PC-9 (cell line): ENCODE measurements around the gene EXD3. TPM values are rescaled to one million over a fixed set of nuclear protein-coding genes. Genes with fewer than 3 reads are reported as not detected.

ENCODE experiments used
- BruUV-seq: library from RNA; stranded (reverse); fragments of 400-500 nt; replicated peaks from 2 replicates; lab custom pipeline; 2021; lab: Mats Ljungman, UMichigan
- CTCF ChIA-PET: fragments of 300-600 bp; sonication (Branson Sonifier 250); formaldehyde crosslinking; loops from one replicate; lab custom pipeline; 2022; ENCODE audit warnings: antibody characterized with exemption; lab: Charles Lee
- POLR2A ChIA-PET: fragments of 300-600 bp; sonication (Branson Sonifier 250); formaldehyde crosslinking; loops from one replicate; lab custom pipeline; 2022; ENCODE audit warnings: antibody characterized with exemption; ENCODE audit not compliant: unreplicated experiment; lab: Charles Lee
- DNase-seq, 2 experiments: peaks; one replicate each; pipeline versions ENCODE4 v3.0.0 to v3.0.0-alpha.2; 2015 to 2022; ENCODE audit warnings: mixed read lengths in 1 of 2
- H2AFZ ChIP-seq: fragments of 200-600 bp; sonication (generic); 2 replicates; pipeline ENCODE4 v1.8.1; 2017; ENCODE audit warnings: antibody characterized with exemption
- H3F3A ChIP-seq: fragments of 200-600 bp; sonication (generic); 2 replicates; pipeline ENCODE4 v1.8.1; 2017; ENCODE audit warnings: antibody characterized with exemption, mild to moderate bottlenecking, low read depth; ENCODE audit not compliant: insufficient read depth
- H3K27ac ChIP-seq: fragments of 200-600 bp; sonication (generic); 2 replicates; pipeline ENCODE4 v1.6.1; 2016; ENCODE audit warnings: mixed run types
- H3K27me3 ChIP-seq: fragments of 200-600 bp; sonication (generic); 2 replicates; pipeline ENCODE4 v1.6.1; 2016; ENCODE audit warnings: low read depth, mixed run types; ENCODE audit not compliant: insufficient read depth
- H3K36me3 ChIP-seq: fragments of 200-600 bp; sonication (generic); 2 replicates; pipeline ENCODE4 v1.6.1; 2016; ENCODE audit warnings: low read depth, mixed run types
- H3K4me1 ChIP-seq: fragments of 200-600 bp; sonication (generic); replicated peaks from 2 replicates; pipeline ENCODE4 v1.6.1; 2016; ENCODE audit warnings: mixed run types; ENCODE audit not compliant: insufficient read depth
- H3K4me2 ChIP-seq: fragments of 200-600 bp; sonication (generic); 2 replicates; pipeline ENCODE4 v1.6.1; 2017; ENCODE audit warnings: mixed run types
- H3K4me3 ChIP-seq: fragments of 200-600 bp; sonication (generic); 2 replicates; pipeline ENCODE4 v1.6.1; 2016; ENCODE audit warnings: mixed run types
- H3K79me2 ChIP-seq: fragments of 200-600 bp; sonication (generic); 2 replicates; pipeline ENCODE4 v1.6.1; 2017; ENCODE audit warnings: low read depth, mixed run types
- H3K9me2 ChIP-seq: fragments of 200-600 bp; sonication (generic); 2 replicates; pipeline ENCODE4 v1.8.1; 2017; ENCODE audit warnings: mild to moderate bottlenecking; ENCODE audit not compliant: insufficient read depth
- H3K9me3 ChIP-seq: fragments of 200-600 bp; sonication (generic); 2 replicates; pipeline ENCODE4 v1.8.1; 2016; ENCODE audit warnings: low read depth; ENCODE audit not compliant: insufficient read depth
- H4K20me1 ChIP-seq: fragments of 200-600 bp; sonication (generic); 2 replicates; pipeline ENCODE4 v1.8.1; 2017; ENCODE audit not compliant: insufficient read depth
- EZH2 ChIP-seq: fragments of 200-600 bp; sonication (generic); IDR thresholded peaks from 2 replicates; pipeline ENCODE4 v1.8.0; 2017; ENCODE audit warnings: antibody characterized with exemption, low read depth
- intact Hi-C: fragments of 100-400 bp; cut with micrococcal nuclease; formaldehyde crosslinking; loops from one replicate; pipeline ENCODE4 v1.10.0; 2022; ENCODE audit not compliant: unreplicated experiment
- total RNA-seq: library from RNA; stranded (reverse); gene quantifications from 2 replicates; pipeline ENCODE4 v1.2.3, GENCODE V29; 2021
- TF ChIP-seq, protein P1 (sequence below): fragments of 200-600 bp; sonication (generic); conservative IDR thresholded peaks from 2 replicates; pipeline ENCODE4 v1.6.1; 2017; ENCODE audit warnings: mixed run types, antibody characterized with exemption, mild to moderate bottlenecking, moderate library complexity

Gene EXD3
- total RNA-seq, 1 experiment from 2014 or later = 23.7 TPM

DNA sequence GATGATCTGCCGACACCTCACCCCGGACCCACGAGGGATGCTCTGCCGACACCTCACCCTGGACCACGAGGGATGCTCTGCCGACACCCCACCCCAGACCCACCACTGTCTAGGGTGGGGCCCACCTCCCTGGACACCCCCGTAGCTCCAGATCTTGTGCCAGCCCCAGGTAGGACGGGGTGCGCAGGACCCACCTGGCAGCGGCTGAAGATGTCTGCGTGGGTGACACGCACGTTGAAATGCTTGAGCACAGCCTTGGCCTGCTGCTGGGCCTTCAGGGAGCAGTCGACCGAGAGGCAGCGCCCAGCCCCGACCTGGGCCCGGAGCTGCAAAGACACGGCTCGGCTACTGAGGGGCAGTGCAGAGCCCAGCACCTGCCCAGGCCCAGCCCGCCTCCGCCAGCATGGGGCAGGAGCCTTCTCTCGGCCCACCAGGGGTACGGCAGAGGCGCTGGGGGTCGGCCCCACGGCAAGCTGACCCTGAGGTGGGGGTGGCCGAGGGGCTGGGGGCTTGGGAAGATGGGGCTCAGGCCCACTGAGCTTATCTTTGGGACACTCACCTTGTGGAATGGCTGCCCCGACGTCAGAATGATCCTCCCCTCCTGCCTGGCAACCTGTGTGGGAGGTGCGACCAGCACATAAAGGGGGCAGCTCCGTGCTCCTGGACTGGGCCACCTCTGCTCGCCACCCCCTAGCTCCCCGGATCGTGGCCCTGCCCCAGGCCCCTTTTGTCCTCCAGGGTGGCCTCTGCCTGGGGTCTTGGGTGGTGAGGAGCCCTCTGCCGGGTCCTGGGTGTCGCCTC lies 99.2 kb downstream of the EXD3 start:
- H3K4me3 ChIP-seq = no peak overlapping the region
- no peak overlapping the region for H2AFZ ChIP-seq
- no peak overlapping the region for H3K27ac ChIP-seq
- intact Hi-C loops = no loop called here
- H3F3A ChIP-seq = no peaks in the 10 kb centered on the region
- H3K4me2 ChIP-seq = no peak overlapping the region
- no TSS peak for BruUV-seq
- no peaks in the 10 kb centered on the region for H3K36me3 ChIP-seq
- DNase-seq = no peak
- no peaks in the 10 kb centered on the region for H3K4me1 ChIP-seq
- no peaks in the 10 kb centered on the region for H3K27me3 ChIP-seq
- H3K9me3 ChIP-seq = no peaks in the 10 kb centered on the region
- H3K79me2 ChIP-seq = no peaks in the 10 kb centered on the region
- H3K9me2 ChIP-seq = no peaks in the 10 kb centered on the region
- ChIA-PET CTCF (no interaction called here), POLR2A (no interaction called here)
- TF ChIP-seq, protein P1, sequence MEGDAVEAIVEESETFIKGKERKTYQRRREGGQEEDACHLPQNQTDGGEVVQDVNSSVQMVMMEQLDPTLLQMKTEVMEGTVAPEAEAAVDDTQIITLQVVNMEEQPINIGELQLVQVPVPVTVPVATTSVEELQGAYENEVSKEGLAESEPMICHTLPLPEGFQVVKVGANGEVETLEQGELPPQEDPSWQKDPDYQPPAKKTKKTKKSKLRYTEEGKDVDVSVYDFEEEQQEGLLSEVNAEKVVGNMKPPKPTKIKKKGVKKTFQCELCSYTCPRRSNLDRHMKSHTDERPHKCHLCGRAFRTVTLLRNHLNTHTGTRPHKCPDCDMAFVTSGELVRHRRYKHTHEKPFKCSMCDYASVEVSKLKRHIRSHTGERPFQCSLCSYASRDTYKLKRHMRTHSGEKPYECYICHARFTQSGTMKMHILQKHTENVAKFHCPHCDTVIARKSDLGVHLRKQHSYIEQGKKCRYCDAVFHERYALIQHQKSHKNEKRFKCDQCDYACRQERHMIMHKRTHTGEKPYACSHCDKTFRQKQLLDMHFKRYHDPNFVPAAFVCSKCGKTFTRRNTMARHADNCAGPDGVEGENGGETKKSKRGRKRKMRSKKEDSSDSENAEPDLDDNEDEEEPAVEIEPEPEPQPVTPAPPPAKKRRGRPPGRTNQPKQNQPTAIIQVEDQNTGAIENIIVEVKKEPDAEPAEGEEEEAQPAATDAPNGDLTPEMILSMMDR = no peak
- no peak for TF ChIP-seq EZH2
- H4K20me1 ChIP-seq = no peaks in the 10 kb centered on the region

DNA sequence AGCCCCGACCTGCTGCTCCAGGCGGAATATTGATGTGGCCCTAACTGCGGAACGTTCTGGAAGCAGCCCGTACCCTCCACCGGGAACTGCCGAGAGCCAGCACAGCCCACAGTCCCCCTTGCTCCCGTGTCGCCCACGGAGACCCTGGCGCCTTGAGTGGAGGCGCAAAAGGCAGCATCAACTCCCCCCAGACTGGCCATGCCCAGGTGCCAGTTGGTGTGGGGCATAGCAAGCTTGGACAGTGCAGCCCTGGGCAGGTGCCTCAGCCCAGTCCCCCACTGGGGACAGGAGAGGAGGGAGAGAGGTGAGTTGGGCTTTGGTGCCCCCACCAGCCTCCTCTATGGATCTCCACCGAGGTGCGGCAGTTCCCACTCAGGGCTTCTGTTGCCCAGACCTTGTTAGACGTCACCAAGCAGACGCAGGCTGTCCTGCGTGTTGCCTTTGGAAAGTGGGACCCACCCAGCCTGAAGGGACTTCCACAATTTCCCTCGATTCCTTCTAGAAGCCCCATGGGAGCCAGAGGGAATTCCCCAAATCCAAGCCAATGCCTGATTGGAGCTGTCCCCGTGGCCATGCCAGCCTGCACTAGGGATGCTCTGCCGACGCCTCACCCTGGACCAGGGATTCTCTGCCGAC lies 101.1 kb downstream of the EXD3 start:
- H3K4me3 ChIP-seq = no peak overlapping the region

DNA sequence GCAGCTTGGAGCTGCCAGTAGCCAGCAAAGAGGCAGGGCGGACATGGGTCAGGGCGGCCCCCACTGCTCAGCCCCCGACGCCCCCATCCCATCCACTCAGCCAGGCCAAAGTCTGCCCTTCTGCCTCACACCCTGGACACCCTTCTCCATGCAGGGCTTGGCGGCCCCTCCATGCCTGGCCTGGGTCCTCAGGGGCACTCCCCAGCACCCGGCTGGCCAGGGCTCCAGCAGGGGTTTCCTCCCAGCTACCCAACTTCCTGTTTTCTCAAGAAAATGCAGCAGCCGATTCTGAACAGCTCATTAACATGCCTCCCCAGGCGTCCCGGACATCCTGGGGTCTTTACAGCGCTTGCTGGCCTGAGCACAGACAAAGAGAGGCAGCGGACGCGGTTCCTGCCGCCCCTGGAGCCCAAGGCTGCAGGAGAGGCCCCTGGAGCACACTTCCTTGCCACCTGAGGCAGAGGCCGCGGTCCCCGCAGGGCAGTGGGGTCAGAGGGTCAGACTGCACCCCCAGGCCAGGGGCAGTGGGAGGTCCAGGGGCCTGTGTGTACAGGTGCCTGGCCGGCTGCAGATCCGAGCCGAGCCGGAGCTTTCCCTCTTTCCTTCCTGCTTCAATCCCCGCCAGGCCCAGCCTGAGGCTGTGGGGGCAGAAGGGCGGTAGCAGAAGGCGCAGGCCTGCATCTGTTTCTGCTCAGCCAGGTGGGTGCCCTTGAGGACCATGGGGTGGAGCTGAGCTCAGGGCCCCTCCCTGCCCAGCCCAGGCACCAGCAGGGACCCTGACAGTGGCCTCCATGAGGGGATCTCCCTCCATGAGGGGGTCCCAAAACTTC lies 102.2 kb downstream of the EXD3 start:
- no TSS peak for BruUV-seq
- no peak for DNase-seq
- H3F3A ChIP-seq = no peaks in the 10 kb centered on the region
- H3K4me2 ChIP-seq = no peak overlapping the region
- no peaks in the 10 kb centered on the region for H3K79me2 ChIP-seq
- H3K27me3 ChIP-seq = no peaks in the 10 kb centered on the region
- H3K4me1 ChIP-seq = peaks cover 8% of the 10 kb centered on the region; the same call in 1 of the 2 replicates
- no peak for TF ChIP-seq EZH2
- TF ChIP-seq, protein P1 = no peak
- no peaks in the 10 kb centered on the region for H3K9me2 ChIP-seq
- H3K9me3 ChIP-seq = no peaks in the 10 kb centered on the region
- intact Hi-C loops = no loop called here
- POLR2A ChIA-PET = no interaction called here
- no peak overlapping the region for H3K4me3 ChIP-seq
- no peaks in the 10 kb centered on the region for H3K36me3 ChIP-seq
- CTCF ChIA-PET = no interaction called here
- H4K20me1 ChIP-seq = no peaks in the 10 kb centered on the region
- no peak overlapping the region for H3K27ac ChIP-seq
- no peak overlapping the region for H2AFZ ChIP-seq

More for the DNA sequence above, 101.1 kb downstream of the EXD3 start:
- H3K9me3 ChIP-seq = no peaks in the 10 kb centered on the region
- H3F3A ChIP-seq = no peaks in the 10 kb centered on the region
- no peaks in the 10 kb centered on the region for H4K20me1 ChIP-seq
- H3K27ac ChIP-seq = no peak overlapping the region
- ChIA-PET CTCF (no interaction called here), POLR2A (no interaction called here)
- H3K4me1 ChIP-seq = peaks cover under 1% of the 10 kb centered on the region; the same call in 1 of the 2 replicates
- no peaks in the 10 kb centered on the region for H3K36me3 ChIP-seq
- no peak for DNase-seq
- no peaks in the 10 kb centered on the region for H3K9me2 ChIP-seq
- BruUV-seq = no TSS peak
- H3K27me3 ChIP-seq = no peaks in the 10 kb centered on the region
- H2AFZ ChIP-seq = no peak overlapping the region
- TF ChIP-seq, protein P1 = no peak
- no peak for TF ChIP-seq EZH2
- no peaks in the 10 kb centered on the region for H3K79me2 ChIP-seq
- no peak overlapping the region for H3K4me2 ChIP-seq
- intact Hi-C loops = no loop called here
